ENCODE data around the gene SNRPA.
"Not testable (repeated sequence)": the region's sequence is repeated elsewhere in the genome, so short reads cannot be mapped to it uniquely, and the experiment has no call there.

Gene SNRPA

GRCh38 chr19:40777937-40778705 lies 27.1 kb downstream of the SNRPA start, which contains the start of gene RAB4B:
TSS of gene RAB4B (plus strand) at chr19:40778247. CDS start at chr19:40778376, 129 bp downstream.
- peak; percentile 100 for DNase-seq

GRCh38 chr19:40778706-40779284 lies 27.8 kb downstream of the SNRPA start:
- no peak for DNase-seq

- DNase-seq = no peak
Observed at GRCh38 chr19:40780582-40780981, 29.6 kb downstream of the SNRPA start.

- no peak for DNase-seq
Observed at GRCh38 chr19:40781140-40781539, 30.1 kb downstream of the SNRPA start.

- DNase-seq = no peak
Observed at GRCh38 chr19:40783711-40784110, 32.7 kb downstream of the SNRPA start.

- DNase-seq = not testable (repeated sequence)
Observed at GRCh38 chr19:40784146-40784545, 33.1 kb downstream of the SNRPA start.

GRCh38 chr19:40785526-40785925 lies 34.5 kb downstream of the SNRPA start:
- DNase-seq = no peak

GRCh38 chr19:40786060-40787037 lies 35.3 kb downstream of the SNRPA start:
- no peak for DNase-seq

- DNase-seq = no peak
Observed at GRCh38 chr19:40791349-40791748, 40.3 kb downstream of the SNRPA start.

- DNase-seq = no peak
Observed at GRCh38 chr19:40791996-40792395, 41.0 kb downstream of the SNRPA start.

- no peak for DNase-seq
Observed at GRCh38 chr19:40797166-40797962, 46.4 kb downstream of the SNRPA start.

GRCh38 chr19:40797963-40798682 lies 47.1 kb downstream of the SNRPA start:
- DNase-seq = peak; percentile 54

- DNase-seq = peak; percentile 100
Observed at GRCh38 chr19:40798683-40799557, 47.9 kb downstream of the SNRPA start, which contains the start of gene EGLN2. TSS of gene EGLN2 (plus strand) at chr19:40799191. CDS start at chr19:40800573, 1,382 bp downstream.

GRCh38 chr19:40799558-40800338 lies 48.7 kb downstream of the SNRPA start:
- DNase-seq = peak; percentile 33

- DNase-seq = no peak
Observed at GRCh38 chr19:40800339-40800996, 49.5 kb downstream of the SNRPA start.

GRCh38 chr19:40800997-40801377 lies 50.0 kb downstream of the SNRPA start:
- no peak for DNase-seq

GRCh38 chr19:40801426-40802299 lies 50.7 kb downstream of the SNRPA start:
- no peak for DNase-seq

All from activated CD8-positive, alpha-beta memory T cell treated with anti-CD3 and anti-CD28 coated beads, Interleukin-2, amount 50 U/mL, for 4 hours (primary cell).